Psoas muscle (tissue), 8 donors: Measurements from ENCODE around the gene CLUH. TPM values are rescaled to one million over a fixed set of nuclear protein-coding genes. Genes with fewer than 3 reads are reported as not detected.
A peak's percentile ranks its signal among the peaks of the same experiment; 100 is the strongest.

Source experiments
- ATAC-seq, 4 donors: fragments of 200-7000 bp; cut with Tn5 transposase; one replicate each; pipeline ENCODE4 v1.9.1; 2020; ENCODE audit warnings: moderate library complexity in 3 of 4, mild to moderate bottlenecking in 2 of 4
- DNase-seq, 2 donors: peaks; one replicate each; pipeline ENCODE4 v3.0.0-alpha.2; 2020
- H3K27ac ChIP-seq: fragments of 200-600 bp; one replicate; pipeline ENCODE4 v1.8.0; 2022
- H3K27me3 ChIP-seq, 3 donors: fragments of 200-600 bp in 1 of 3; one replicate each; pipeline versions ENCODE4 v1.6.1 to v1.8.0; 2013 to 2022; ENCODE audit warnings: low read length in 2 of 3, mild to moderate bottlenecking in 2 of 3, moderate library complexity in 1 of 3; ENCODE audit not compliant: insufficient read depth in 3 of 3
- H3K36me3 ChIP-seq, 2 donors: fragments of 200-600 bp in 1 of 2; one replicate each; pipeline versions ENCODE4 v1.6.1 to v1.8.0; 2013 to 2022; ENCODE audit warnings: low read depth in 1 of 2, mild to moderate bottlenecking in 1 of 2, moderate library complexity in 1 of 2; ENCODE audit not compliant: insufficient read depth in 1 of 2
- H3K4me1 ChIP-seq: fragments of 200-600 bp; one replicate; pipeline ENCODE4 v1.8.0; 2022
- H3K4me3 ChIP-seq: fragments of 200-600 bp; one replicate; pipeline ENCODE4 v1.8.0; 2022; ENCODE audit warnings: mild to moderate bottlenecking
- H3K9me3 ChIP-seq: fragments of 200-600 bp; one replicate; pipeline ENCODE4 v1.8.0; 2022
- WGBS, 3 donors: extraction: QIAGEN DNeasy Blood & Tissue Kit; methylation state at CpG; one replicate each; pipeline versions ENCODE4 v1.1.6 to v1.1.7; 2013; 5-methylcytosine and 5-hydroxymethylcytosine counted together
- intact Hi-C, 2 donors: fragments of 100-400 bp; cut with DNase I; formaldehyde crosslinking; loops; one replicate each; pipeline versions ENCODE4 v1.11.0 to v1.14.2; 2022
- polyA plus RNA-seq, 3 donors: library from polyadenylated mRNA; stranded (reverse); fragments of 200-250 nt; gene quantifications; one replicate each; pipeline ENCODE4 v1.2.3, GENCODE V29; 2013
- total RNA-seq, 4 donors: library from RNA; stranded (reverse); fragmentation: NEBNext Ultra II Directional in 2 of 4; extraction: Animal tissue kit (Norgen Biotek cat#: 25700) in 2 of 4; gene quantifications; one replicate each; pipeline versions ENCODE4 v1.2.1 to v1.2.4, GENCODE V29; 2021 to 2023
- TF ChIP-seq, protein P1 (sequence below): fragments of 200-600 bp; IDR thresholded peaks from one replicate; pipeline ENCODE4 v1.8.0; 2022; ENCODE audit warnings: antibody characterized with exemption
- donor health status: healthy with polysubstance abuse.
- donor health status: DM: no; HTN: no; CAD: no; lungs with moderate emphysema.
- donor health status: Bipolar disorder and iron deficiency.
- donor health status: healthy.
- donor health status: DM: yes; HTN: yes; CAD: no.
- donor health status: DM: no; HTN: no; CAD: no.
- donor health status: DM: no; HTN: no; CAD: no.
- donor health status: DM: yes; HTN: yes; CAD: no.

The CLUH gene
- total and polyA plus RNA-seq, 7 donors = 92.2 to 218 (median 121) TPM

DNA sequence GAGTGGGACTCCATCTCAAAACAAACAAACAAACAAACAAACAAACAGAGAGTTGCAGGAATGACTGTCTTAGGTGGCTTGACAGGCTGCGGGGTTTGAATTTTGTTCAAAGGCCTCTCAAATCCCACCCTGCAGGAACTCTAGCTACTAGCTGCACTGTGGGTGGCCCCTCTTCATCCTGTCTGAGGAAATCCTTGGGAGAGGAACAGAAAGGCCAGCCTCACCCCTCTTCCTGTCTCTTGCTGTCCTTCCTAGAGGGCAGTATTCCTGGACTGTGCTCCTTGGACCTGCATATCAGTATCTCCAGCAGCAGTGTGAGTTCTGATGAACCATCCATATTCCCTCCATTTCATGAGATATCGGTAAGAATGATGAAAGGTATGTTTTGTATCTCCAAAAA, 39.9 kb upstream of the CLUH start:
- ATAC-seq = no peak
- Histone ChIP-seq H3K27me3 (peaks cover 0 to 75% (median 18%) of the 10 kb centered on the region in 3 donors), H3K4me1 (no peaks in the 10 kb centered on the region), H3K36me3 (no peaks in the 10 kb centered on the region), H3K9me3 (no peaks in the 10 kb centered on the region), H3K4me3 (no peak overlapping the region), H3K27ac (no peak overlapping the region)
- WGBS, 3 donors = 61 to 69% (median 64%) methylated on average over 2 of the region's 2 CpGs
- TF ChIP-seq, protein P1, sequence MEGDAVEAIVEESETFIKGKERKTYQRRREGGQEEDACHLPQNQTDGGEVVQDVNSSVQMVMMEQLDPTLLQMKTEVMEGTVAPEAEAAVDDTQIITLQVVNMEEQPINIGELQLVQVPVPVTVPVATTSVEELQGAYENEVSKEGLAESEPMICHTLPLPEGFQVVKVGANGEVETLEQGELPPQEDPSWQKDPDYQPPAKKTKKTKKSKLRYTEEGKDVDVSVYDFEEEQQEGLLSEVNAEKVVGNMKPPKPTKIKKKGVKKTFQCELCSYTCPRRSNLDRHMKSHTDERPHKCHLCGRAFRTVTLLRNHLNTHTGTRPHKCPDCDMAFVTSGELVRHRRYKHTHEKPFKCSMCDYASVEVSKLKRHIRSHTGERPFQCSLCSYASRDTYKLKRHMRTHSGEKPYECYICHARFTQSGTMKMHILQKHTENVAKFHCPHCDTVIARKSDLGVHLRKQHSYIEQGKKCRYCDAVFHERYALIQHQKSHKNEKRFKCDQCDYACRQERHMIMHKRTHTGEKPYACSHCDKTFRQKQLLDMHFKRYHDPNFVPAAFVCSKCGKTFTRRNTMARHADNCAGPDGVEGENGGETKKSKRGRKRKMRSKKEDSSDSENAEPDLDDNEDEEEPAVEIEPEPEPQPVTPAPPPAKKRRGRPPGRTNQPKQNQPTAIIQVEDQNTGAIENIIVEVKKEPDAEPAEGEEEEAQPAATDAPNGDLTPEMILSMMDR = no peak
- DNase-seq = no peak
- intact Hi-C loops = no loop called here

DNA sequence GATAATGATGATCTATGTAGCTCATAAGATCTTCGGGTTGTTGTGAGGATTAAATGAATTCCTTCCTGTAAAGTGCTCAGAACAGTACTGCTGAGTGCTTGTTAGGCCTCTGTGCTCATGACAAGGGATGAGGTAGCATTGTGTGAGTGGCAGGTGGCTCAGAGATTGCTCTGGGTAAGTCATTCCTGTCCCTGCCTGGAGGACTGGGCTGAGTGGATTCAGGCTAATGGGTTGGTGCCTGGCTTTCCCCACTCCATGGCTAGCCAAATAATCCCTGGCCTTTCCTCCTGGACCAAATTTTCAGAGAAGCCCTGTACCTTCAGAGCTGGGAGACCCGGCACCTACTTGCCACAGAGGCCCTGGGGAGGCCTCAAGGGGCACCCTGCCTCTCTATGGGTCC, 39.2 kb upstream of the CLUH start:
- H3K27ac ChIP-seq = no peak overlapping the region
- H3K36me3 ChIP-seq = no peaks in the 10 kb centered on the region
- no peak for DNase-seq
- 70 to 78% (median 76%) methylated on average over 2 of the region's 2 CpGs for WGBS, 3 donors
- intact Hi-C loops = no loop called here
- TF ChIP-seq, protein P1 = no peak
- H3K4me3 ChIP-seq = no peak overlapping the region
- H3K4me1 ChIP-seq = no peaks in the 10 kb centered on the region
- H3K9me3 ChIP-seq = no peaks in the 10 kb centered on the region
- peaks cover 0 to 75% (median 12%) of the 10 kb centered on the region in 3 donors for H3K27me3 ChIP-seq
- no peak for ATAC-seq

DNA sequence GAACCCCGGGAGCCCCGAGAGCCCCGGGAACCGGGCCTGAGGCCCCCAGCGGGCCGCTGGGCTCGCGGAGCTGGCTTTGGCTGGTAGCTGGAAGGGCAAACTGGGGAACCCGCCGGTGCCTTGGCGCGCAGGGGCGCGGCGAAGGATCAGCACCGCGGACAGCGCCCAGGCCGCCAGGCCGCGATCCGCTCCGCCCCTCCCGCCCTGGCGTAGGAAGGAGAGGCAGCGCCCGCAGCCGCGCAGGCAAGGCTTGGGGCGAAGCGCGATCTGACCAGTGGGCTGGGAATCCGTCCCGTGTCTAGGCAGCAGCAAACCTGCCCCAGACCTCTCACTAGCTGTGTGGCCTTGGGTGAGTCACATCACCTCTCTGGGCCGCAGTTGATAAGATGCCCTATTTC, 38.2 kb upstream of the CLUH start:
- WGBS, 3 donors = 0 to 3% (median 1%) methylated on average over 26 to 35 of the region's 35 CpGs
- DNase-seq = peak; percentile 67 to 81
- Histone ChIP-seq H3K4me1 (no peaks in the 10 kb centered on the region), H3K4me3 (no peak overlapping the region), H3K9me3 (no peaks in the 10 kb centered on the region), H3K36me3 (no peaks in the 10 kb centered on the region), H3K27ac (no peak overlapping the region), H3K27me3 (peaks cover 0 to 70% (median 8%) of the 10 kb centered on the region in 3 donors)
- TF ChIP-seq, protein P1 = no peak
- ATAC-seq = peak; percentile 90 to 96 (median 94)
- intact Hi-C loops = no loop called here

DNA sequence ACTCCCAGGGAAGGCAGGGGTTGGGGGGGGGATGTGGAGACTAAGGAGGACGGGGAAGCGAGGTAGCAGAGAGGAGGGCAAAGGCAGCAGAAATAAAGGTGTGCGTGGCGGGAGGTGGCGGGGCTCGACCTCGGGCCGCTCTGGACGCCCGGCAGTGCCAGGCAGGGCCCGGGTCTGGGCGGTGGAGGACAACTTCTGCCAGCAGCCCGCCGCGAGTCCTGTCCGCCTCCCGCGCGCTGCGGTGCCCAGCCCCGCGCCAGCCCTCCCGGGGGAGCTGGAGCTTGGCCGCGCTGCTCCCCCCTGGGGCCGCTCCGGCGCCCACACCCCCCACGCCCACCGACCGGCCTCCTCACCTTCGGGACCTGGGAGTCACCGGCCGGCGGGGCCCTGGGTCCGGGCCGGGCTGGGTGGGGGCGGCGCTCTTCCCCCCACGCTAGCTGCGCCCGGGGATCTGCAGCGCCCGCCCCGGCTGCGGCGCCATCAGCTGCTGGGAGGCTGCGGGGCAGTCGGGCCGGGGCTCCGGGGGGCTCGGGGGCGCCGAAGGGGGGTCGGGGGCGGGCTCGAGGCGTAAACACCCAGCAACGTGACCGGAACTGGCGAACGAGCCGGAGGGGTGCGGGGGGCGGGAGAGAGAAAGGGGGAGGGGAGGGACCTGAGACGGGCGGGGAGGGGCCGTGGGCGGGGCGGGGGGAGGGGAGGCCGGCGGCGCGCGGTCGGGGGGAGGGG, 37.7 kb upstream of the CLUH start, which contains the start of gene CCDC92B:
Gene CCDC92B, minus strand, starts transcription at position 595 of the 726 bp plus-strand sequence. CDS start 14,507 bp downstream, outside the sequence.
- Histone ChIP-seq H3K9me3 (no peaks in the 10 kb centered on the region), H3K4me1 (no peaks in the 10 kb centered on the region), H3K27ac (no peak within 1 kb of the TSS), H3K36me3 (no peaks in the 10 kb centered on the region), H3K4me3 (no peak within 1 kb of the TSS), H3K27me3 (peaks cover 0 to 64% (median 6%) of the 10 kb centered on the region in 3 donors)
- TF ChIP-seq, protein P1 = no peak
- no peak for ATAC-seq
- 3 to 5% (median 4%) methylated on average over 8 to 72 of the region's 76 CpGs for WGBS, 3 donors
- no peak for DNase-seq
- intact Hi-C loops = no loop called here
